Right lobe of liver (tissue), 4 donors: ENCODE data around the gene OR8B2.

Source experiments
- CTCF ChIP-seq, 4 donors: fragments of 200-600 bp in 3 of 4; fragments of 450-650 bp in 1 of 4; IDR thresholded peaks; one replicate each; pipeline versions ENCODE4 v1.5.1 to v1.8.0; 2016 to 2022; ENCODE audit warnings: antibody characterized with exemption in 4 of 4, mild to moderate bottlenecking in 2 of 4
- POLR2A ChIP-seq: fragments of 450-650 bp; IDR thresholded peaks from one replicate; pipeline ENCODE4 v1.6.1; 2017; ENCODE audit warnings: antibody characterized with exemption, mild to moderate bottlenecking
- donor health status: DM: no; HTN: no; CAD: no.
- donor health status: DM: no; HTN: no; CAD: no.
- donor health status: DM: no; HTN: yes; CAD: no.

GRCh38 chr11:124346311-124346955, 37.9 kb downstream of the OR8B2 start:
- TF ChIP-seq CTCF (IDR thresholded peaks at IDR 0.05) (no peak), POLR2A (no peak)
